ENCODE data around the gene NEU1.
"Not testable (repeated sequence)": the region's sequence is repeated elsewhere in the genome, so short reads cannot be mapped to it uniquely, and the experiment has no call there.

Gene NEU1

DNA sequence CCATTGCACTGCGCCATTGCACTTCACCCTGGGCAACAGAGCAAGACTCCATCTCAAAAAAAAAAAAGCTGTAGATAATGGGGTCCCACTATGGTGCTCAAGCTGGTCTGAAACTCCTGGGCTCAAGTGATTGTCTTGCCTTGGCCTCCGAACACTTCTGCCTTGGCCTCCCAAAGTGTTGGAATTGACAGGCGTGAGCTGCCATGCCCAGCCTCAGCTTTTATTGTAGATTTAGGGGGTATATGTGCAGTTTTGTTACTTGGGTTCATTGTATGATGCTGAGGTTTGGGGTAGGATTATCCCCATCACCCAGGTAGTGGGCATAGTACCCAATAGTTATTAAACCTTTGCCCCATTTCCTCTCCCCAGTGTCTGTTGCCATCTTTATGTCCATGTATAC is 23.7 kb downstream of the NEU1 start:
- DNase-seq (ENCODE audit: low read depth in 2 of 2) = no peak

- not testable (repeated sequence) for DNase-seq (ENCODE audit: low read depth in 2 of 2)
These were observed 24.5 kb downstream of the NEU1 start for GRCh38 chr6:31838114-31838553.

GRCh38 chr6:31837369-31838113 is 25.1 kb downstream of the NEU1 start:
- no peak for DNase-seq (ENCODE audit: low read depth in 2 of 2)

- no peak for DNase-seq (ENCODE audit: low read depth in 2 of 2)
These were observed 25.9 kb downstream of the NEU1 start for GRCh38 chr6:31836474-31837368.

GRCh38 chr6:31836047-31836473 is 26.6 kb downstream of the NEU1 start:
- DNase-seq (ENCODE audit: low read depth in 2 of 2) = no peak

- DNase-seq (ENCODE audit: low read depth in 2 of 2) = peak; percentile 67 to 75
These were observed 28.0 kb downstream of the NEU1 start for GRCh38 chr6:31834367-31835250.

DNA sequence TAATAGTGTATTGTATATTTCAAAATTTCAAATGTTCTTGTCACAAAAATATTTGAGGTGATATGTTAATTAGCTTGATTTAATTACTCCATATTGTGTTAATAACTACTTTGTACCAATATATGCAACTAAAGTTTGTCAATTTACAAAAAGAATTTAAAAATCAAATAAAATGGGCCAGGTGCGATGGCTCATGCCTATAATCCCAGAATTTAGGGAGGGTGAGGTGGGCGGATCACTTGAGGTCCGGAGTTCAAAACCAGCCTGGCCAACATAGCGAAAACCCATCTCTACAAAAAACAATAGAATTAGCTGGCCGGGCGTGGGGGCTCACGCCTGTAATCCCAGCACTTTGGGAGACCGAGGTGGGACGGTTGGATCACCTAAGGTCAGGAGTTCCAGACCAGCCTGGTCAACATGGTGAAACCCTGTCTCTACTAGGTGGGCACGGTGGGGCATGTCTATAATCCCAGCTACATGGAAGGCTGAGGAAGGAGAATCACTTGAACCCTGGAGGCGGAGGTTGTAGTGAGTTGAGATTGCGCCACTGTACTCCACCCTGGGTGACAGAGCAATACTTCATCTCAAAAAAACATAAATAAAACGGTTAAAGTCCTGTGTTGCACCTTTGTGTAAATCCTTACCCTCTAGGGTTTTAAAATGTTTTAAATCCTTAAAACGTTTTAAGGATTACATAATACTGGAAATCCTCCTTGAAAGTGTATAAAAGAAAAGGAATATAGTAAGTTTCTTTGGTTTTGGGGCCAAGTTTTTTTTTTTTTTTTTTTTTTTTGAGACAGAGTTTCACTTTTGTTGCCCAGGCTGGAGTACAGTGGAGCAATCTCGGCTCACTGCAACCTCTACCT is 31.0 kb downstream of the NEU1 start:
- DNase-seq (ENCODE audit: low read depth in 2 of 2) = no peak

GRCh38 chr6:31830886-31831335 is 31.7 kb downstream of the NEU1 start:
- DNase-seq (ENCODE audit: low read depth in 2 of 2) = no peak

DNA sequence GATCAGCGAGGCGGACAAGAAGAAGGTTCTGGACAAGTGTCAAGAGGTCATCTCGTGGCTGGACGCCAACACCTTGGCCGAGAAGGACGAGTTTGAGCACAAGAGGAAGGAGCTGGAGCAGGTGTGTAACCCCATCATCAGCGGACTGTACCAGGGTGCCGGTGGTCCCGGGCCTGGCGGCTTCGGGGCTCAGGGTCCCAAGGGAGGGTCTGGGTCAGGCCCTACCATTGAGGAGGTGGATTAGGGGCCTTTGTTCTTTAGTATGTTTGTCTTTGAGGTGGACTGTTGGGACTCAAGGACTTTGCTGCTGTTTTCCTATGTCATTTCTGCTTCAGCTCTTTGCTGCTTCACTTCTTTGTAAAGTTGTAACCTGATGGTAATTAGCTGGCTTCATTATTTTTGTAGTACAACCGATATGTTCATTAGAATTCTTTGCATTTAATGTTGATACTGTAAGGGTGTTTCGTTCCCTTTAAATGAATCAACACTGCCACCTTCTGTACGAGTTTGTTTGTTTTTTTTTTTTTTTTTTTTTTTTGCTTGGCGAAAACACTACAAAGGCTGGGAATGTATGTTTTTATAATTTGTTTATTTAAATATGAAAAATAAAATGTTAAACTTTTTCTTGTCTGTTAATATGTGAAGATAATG is 32.9 kb downstream of the NEU1 start:
- DNase-seq (ENCODE audit: low read depth in 2 of 2) = no peak

- DNase-seq (ENCODE audit: low read depth in 2 of 2) = peak; percentile 83 to 93
These were observed 35.1 kb downstream of the NEU1 start, which contains the start of gene HSPA1B for GRCh38 chr6:31827286-31828079. HSPA1B (plus strand) TSS chr6:31827738; CDS start chr6:31827951, 213 bp downstream.

- peak in 1 of 2 donors; percentile 45 for DNase-seq (ENCODE audit: low read depth in 2 of 2)
These were observed 35.8 kb downstream of the NEU1 start for GRCh38 chr6:31826793-31827285.

DNA sequence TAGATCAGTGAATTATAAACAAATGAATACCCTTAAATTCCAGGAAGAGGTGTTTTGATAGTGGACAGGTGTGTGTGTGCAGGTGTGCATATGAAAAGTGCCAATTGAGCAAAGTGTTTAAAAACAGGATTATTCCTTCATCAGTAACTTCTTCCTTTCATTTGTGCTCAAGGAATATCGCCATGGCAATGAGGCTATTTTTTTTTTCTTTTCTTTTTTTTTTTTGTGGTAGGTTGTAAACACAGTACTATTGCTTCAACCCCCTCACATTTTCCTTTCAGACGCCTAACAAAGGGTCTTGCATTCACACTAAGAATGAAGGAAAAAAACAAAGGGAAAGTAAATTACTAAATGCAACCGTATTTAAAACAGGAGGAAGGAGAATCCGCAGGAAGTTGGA is 37.1 kb downstream of the NEU1 start:
- DNase-seq (ENCODE audit: low read depth in 2 of 2) = no peak

GRCh38 chr6:31823592-31824196 is 38.9 kb downstream of the NEU1 start:
- not testable (repeated sequence) for DNase-seq (ENCODE audit: low read depth in 2 of 2)

DNA sequence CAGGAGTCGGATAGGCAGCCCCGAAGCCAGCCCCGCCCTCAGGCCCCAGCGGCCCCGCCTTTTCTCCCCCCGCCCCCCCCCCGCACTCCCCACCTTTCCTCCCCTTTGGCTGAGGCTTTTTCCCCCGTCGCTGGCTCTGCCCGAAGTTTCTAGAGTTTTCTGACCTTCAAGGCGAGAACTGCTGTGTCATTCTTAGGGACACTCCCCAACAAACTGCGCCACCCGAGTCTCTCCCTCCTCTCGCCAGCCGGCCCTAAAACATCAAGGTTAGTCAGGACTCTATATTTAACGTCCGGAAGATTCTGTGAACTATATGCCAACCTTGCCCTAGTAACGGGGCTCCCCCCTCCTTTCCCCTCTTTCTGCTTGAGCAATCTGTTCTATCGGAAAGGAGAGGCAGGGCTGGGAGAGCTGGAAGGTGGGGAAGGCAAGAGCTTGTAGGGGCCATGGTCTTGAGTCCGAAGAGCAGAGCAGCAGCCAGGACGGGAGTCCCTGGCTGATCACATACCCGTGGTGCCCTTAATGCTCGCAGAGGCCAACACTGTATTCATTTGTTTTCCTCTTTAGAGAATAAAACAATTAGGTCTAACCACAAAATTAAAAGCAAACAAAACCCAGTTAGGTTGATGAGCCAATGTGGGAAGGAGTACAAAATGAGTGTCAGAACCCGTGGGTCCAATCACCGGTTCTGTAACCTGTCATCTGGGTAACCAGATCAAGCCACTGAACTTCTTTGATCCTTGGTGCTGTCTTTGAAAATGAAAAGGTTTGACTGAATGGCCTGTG is 40.4 kb downstream of the NEU1 start:
- peak; percentile 36 to 51 for DNase-seq (ENCODE audit: low read depth in 2 of 2)

- DNase-seq (ENCODE audit: low read depth in 2 of 2) = peak; percentile 72
These were observed 41.2 kb downstream of the NEU1 start for GRCh38 chr6:31821301-31822035.

DNA sequence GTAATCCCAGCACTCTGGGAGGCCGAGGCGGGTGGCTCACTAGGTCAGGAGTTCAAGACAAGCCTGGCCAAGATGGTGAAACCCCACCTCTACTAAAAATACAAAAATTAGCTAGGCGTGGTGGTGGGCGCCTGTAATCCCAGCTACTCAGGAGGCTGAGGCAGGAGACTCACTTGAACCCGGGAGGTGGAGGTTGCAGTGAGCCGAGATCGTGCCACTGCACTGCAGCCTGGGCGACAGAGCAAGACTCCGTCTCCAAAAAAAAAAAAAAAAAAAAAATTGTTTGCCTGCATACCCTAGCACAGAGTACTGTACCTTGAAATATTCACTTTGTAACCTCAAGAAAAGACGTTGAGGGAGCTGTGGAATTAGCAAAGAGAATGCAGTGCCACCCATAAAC is 42.2 kb downstream of the NEU1 start:
- DNase-seq (ENCODE audit: low read depth in 2 of 2) = not testable (repeated sequence)

GRCh38 chr6:31819871-31820299 is 42.7 kb downstream of the NEU1 start:
- no peak for DNase-seq (ENCODE audit: low read depth in 2 of 2)

All from stimulated activated CD4-positive, alpha-beta T cell treated with anti-CD3 and anti-CD28 coated beads, Interleukin-4, amount 100 ng/mL, for 48 hours (primary cell).